HepG2 (cell line): ENCODE results near the gene BRINP1.

Experiments used
- CEBPB ChIP-seq: IDR thresholded peaks from 2 replicates; pipeline ENCODE4 v1.6.1; 2011; ENCODE audit warnings: low read depth, low read length, improper control_type of control experiment, borderline replicate concordance
- EZH2 ChIP-seq: conservative IDR thresholded peaks from 2 replicates; pipeline ENCODE4 v1.6.1; 2012; ENCODE audit warnings: mild to moderate bottlenecking, low read depth, low read length, moderate library complexity
- GFI1 ChIP-seq: sonication (generic); formaldehyde crosslinking; IDR thresholded peaks from 2 replicates; pipeline ENCODE4 v1.5.0; 2020; ENCODE audit warnings: missing genetic modification reagents, mild to moderate bottlenecking, borderline replicate concordance
- KDM5A ChIP-seq: fragments of 200-600 bp; sonication (generic); IDR thresholded peaks from 2 replicates; pipeline ENCODE4 v1.7.0; 2018; ENCODE audit warnings: antibody characterized with exemption, mild to moderate bottlenecking, low read length, borderline replicate concordance
- PBX3 ChIP-seq: sonication (generic); formaldehyde crosslinking; IDR thresholded peaks from 2 replicates; pipeline ENCODE4 v1.8.1; 2023; ENCODE audit warnings: missing genetic modification reagents, inconsistent platforms, borderline replicate concordance
- ZNF24 ChIP-seq: fragments of 450-650 bp; IDR thresholded peaks from 2 replicates; pipeline ENCODE4 v1.6.1; 2017; ENCODE audit warnings: antibody characterized with exemption, mild to moderate bottlenecking
- ZSCAN29 ChIP-seq: sonication (generic); formaldehyde crosslinking; conservative IDR thresholded peaks from 2 replicates; pipeline ENCODE4 v1.4.0; 2020; ENCODE audit warnings: mild to moderate bottlenecking, missing genetic modification reagents
- TF ChIP-seq, protein P1 (sequence below): sonication (generic); formaldehyde crosslinking; IDR thresholded peaks from 2 replicates; pipeline ENCODE4 v1.5.0; 2020; ENCODE audit warnings: mild to moderate bottlenecking, missing genetic modification reagents, moderate library complexity
- TF ChIP-seq, protein P2 (sequence below): sonication (generic); formaldehyde crosslinking; conservative IDR thresholded peaks from 2 replicates; pipeline ENCODE4 v1.8.1; 2023; ENCODE audit warnings: missing genetic modification reagents
- TF ChIP-seq, protein P3 (sequence below): sonication (generic); formaldehyde crosslinking; IDR thresholded peaks from 2 replicates; pipeline ENCODE4 v1.5.0; 2020; ENCODE audit warnings: mild to moderate bottlenecking, missing genetic modification reagents, borderline replicate concordance

GRCh38 chr9:119215651-119216050, 153.6 kb downstream of the BRINP1 start:
- TF ChIP-seq CEBPB (no peak), GFI1 (no peak), KDM5A (no peak), ZNF24 (no peak), PBX3 (CRISPR knock-in tag) (no peak), ZSCAN29 (no peak), EZH2 (no peak)
- TF ChIP-seq, protein P1, sequence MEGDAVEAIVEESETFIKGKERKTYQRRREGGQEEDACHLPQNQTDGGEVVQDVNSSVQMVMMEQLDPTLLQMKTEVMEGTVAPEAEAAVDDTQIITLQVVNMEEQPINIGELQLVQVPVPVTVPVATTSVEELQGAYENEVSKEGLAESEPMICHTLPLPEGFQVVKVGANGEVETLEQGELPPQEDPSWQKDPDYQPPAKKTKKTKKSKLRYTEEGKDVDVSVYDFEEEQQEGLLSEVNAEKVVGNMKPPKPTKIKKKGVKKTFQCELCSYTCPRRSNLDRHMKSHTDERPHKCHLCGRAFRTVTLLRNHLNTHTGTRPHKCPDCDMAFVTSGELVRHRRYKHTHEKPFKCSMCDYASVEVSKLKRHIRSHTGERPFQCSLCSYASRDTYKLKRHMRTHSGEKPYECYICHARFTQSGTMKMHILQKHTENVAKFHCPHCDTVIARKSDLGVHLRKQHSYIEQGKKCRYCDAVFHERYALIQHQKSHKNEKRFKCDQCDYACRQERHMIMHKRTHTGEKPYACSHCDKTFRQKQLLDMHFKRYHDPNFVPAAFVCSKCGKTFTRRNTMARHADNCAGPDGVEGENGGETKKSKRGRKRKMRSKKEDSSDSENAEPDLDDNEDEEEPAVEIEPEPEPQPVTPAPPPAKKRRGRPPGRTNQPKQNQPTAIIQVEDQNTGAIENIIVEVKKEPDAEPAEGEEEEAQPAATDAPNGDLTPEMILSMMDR (CRISPR knock-in tag) = no peak
- TF ChIP-seq, protein P2, sequence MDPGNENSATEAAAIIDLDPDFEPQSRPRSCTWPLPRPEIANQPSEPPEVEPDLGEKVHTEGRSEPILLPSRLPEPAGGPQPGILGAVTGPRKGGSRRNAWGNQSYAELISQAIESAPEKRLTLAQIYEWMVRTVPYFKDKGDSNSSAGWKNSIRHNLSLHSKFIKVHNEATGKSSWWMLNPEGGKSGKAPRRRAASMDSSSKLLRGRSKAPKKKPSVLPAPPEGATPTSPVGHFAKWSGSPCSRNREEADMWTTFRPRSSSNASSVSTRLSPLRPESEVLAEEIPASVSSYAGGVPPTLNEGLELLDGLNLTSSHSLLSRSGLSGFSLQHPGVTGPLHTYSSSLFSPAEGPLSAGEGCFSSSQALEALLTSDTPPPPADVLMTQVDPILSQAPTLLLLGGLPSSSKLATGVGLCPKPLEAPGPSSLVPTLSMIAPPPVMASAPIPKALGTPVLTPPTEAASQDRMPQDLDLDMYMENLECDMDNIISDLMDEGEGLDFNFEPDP (CRISPR knock-in tag) = no peak
- TF ChIP-seq, protein P3, sequence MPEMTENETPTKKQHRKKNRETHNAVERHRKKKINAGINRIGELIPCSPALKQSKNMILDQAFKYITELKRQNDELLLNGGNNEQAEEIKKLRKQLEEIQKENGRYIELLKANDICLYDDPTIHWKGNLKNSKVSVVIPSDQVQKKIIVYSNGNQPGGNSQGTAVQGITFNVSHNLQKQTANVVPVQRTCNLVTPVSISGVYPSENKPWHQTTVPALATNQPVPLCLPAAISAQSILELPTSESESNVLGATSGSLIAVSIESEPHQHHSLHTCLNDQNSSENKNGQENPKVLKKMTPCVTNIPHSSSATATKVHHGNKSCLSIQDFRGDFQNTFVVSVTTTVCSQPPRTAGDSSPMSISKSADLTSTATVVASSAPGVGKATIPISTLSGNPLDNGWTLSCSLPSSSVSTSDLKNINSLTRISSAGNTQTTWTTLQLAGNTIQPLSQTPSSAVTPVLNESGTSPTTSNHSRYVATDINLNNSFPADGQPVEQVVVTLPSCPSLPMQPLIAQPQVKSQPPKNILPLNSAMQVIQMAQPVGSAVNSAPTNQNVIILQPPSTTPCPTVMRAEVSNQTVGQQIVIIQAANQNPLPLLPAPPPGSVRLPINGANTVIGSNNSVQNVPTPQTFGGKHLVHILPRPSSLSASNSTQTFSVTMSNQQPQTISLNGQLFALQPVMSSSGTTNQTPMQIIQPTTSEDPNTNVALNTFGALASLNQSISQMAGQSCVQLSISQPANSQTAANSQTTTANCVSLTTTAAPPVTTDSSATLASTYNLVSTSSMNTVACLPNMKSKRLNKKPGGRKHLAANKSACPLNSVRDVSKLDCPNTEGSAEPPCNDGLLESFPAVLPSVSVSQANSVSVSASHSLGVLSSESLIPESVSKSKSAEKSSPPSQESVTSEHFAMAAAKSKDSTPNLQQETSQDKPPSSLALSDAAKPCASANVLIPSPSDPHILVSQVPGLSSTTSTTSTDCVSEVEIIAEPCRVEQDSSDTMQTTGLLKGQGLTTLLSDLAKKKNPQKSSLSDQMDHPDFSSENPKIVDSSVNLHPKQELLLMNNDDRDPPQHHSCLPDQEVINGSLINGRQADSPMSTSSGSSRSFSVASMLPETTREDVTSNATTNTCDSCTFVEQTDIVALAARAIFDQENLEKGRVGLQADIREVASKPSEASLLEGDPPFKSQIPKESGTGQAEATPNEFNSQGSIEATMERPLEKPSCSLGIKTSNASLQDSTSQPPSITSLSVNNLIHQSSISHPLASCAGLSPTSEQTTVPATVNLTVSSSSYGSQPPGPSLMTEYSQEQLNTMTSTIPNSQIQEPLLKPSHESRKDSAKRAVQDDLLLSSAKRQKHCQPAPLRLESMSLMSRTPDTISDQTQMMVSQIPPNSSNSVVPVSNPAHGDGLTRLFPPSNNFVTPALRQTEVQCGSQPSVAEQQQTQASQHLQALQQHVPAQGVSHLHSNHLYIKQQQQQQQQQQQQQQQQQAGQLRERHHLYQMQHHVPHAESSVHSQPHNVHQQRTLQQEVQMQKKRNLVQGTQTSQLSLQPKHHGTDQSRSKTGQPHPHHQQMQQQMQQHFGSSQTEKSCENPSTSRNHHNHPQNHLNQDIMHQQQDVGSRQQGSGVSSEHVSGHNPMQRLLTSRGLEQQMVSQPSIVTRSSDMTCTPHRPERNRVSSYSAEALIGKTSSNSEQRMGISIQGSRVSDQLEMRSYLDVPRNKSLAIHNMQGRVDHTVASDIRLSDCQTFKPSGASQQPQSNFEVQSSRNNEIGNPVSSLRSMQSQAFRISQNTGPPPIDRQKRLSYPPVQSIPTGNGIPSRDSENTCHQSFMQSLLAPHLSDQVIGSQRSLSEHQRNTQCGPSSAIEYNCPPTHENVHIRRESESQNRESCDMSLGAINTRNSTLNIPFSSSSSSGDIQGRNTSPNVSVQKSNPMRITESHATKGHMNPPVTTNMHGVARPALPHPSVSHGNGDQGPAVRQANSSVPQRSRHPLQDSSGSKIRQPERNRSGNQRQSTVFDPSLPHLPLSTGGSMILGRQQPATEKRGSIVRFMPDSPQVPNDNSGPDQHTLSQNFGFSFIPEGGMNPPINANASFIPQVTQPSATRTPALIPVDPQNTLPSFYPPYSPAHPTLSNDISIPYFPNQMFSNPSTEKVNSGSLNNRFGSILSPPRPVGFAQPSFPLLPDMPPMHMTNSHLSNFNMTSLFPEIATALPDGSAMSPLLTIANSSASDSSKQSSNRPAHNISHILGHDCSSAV (CRISPR knock-in tag) = no peak
